GM19455 (cell line): ENCODE measurements around the gene RAD51.
"Not testable (repeated sequence)": the region's sequence is repeated elsewhere in the genome, so short reads cannot be mapped to it uniquely, and the experiment has no call there.

Experiments
- ATAC-seq: cut with Tn5 transposase; IDR thresholded peaks from one replicate; pipeline ENCODE4 v1.9.1; 2021; ENCODE audit not compliant: unreplicated experiment

Gene RAD51

GRCh38 chr15:40694688-40695468 lies at the start of gene RAD51:
TSS of gene RAD51 (plus strand) at chr15:40695174. CDS start at chr15:40698759, 3,585 bp downstream.
- peak; percentile 86 for ATAC-seq

- ATAC-seq, result no peak
Measured at GRCh38 chr15:40647523-40647922, 47.5 kb upstream of the RAD51 start.

GRCh38 chr15:40650479-40650878 lies 44.5 kb upstream of the RAD51 start:
- ATAC-seq, result no peak

GRCh38 chr15:40660686-40661085 lies 34.3 kb upstream of the RAD51 start:
- ATAC-seq, result no peak

- ATAC-seq, result no peak
Measured at GRCh38 chr15:40664909-40665308, 30.1 kb upstream of the RAD51 start.

- ATAC-seq, result not testable (repeated sequence)
Measured at GRCh38 chr15:40676290-40676689, 18.7 kb upstream of the RAD51 start.

- not testable (repeated sequence) for ATAC-seq
Measured at GRCh38 chr15:40676906-40677305, 18.1 kb upstream of the RAD51 start.

GRCh38 chr15:40680151-40680550 lies 14.8 kb upstream of the RAD51 start:
- no peak for ATAC-seq

GRCh38 chr15:40680959-40681358 lies 14.0 kb upstream of the RAD51 start:
- ATAC-seq, result not testable (repeated sequence)

GRCh38 chr15:40684381-40684780 lies 10.6 kb upstream of the RAD51 start:
- ATAC-seq, result no peak

- no peak for ATAC-seq
Measured at GRCh38 chr15:40685376-40685775, 9.6 kb upstream of the RAD51 start.

GRCh38 chr15:40688932-40689799 lies 5.8 kb upstream of the RAD51 start:
- ATAC-seq, result no peak

- ATAC-seq, result no peak
Measured at GRCh38 chr15:40691737-40692136, 3.2 kb upstream of the RAD51 start.

- ATAC-seq, result peak; percentile 7
Measured at GRCh38 chr15:40693904-40694687, 878 bp upstream of the RAD51 start.

GRCh38 chr15:40695469-40695890 lies 506 bp downstream of the RAD51 start:
- ATAC-seq, result peak; percentile 38

GRCh38 chr15:40696228-40696627 lies 1.3 kb downstream of the RAD51 start:
- ATAC-seq, result no peak

GRCh38 chr15:40697916-40698315 lies 2.9 kb downstream of the RAD51 start:
- no peak for ATAC-seq

- ATAC-seq, result no peak
Measured at GRCh38 chr15:40702077-40702476, 7.1 kb downstream of the RAD51 start.

- no peak for ATAC-seq
Measured at GRCh38 chr15:40706121-40706520, 11.1 kb downstream of the RAD51 start.

GRCh38 chr15:40714144-40714543 lies 19.2 kb downstream of the RAD51 start:
- ATAC-seq, result no peak

- no peak for ATAC-seq
Measured at GRCh38 chr15:40716165-40716564, 21.2 kb downstream of the RAD51 start.
